Fibroblast of the aortic adventitia (primary cell): ENCODE measurements around the gene TUBGCP2. TPM values are rescaled to one million over a fixed set of nuclear protein-coding genes. Genes with fewer than 3 reads are reported as not detected.

Source experiments
- DNase-seq: peaks from one replicate; pipeline ENCODE4 v3.0.0-alpha.2; 2010; ENCODE audit warnings: low read depth
- H3K4me3 ChIP-seq: 2 replicates; pipeline ENCODE4 v1.5.1; 2011; ENCODE audit warnings: low read depth, mild to moderate bottlenecking, control low read depth, low read length, moderate library complexity
- total RNA-seq: library from RNA; depleted of rRNA; stranded (reverse); fragments of >200 nt; gene quantifications from 2 replicates; pipeline ENCODE4 v1.2.3, GENCODE V29; 2012; ENCODE audit warnings: low replicate concordance
- TF ChIP-seq, protein P1 (sequence below): IDR thresholded peaks from 2 replicates; pipeline ENCODE4 v1.5.1; 2011; ENCODE audit warnings: mild to moderate bottlenecking, low read length, control low read depth, inconsistent platforms; ENCODE audit not compliant: insufficient read depth

TUBGCP2 gene
- total RNA-seq, 1 donor, result 72.8 TPM

DNA sequence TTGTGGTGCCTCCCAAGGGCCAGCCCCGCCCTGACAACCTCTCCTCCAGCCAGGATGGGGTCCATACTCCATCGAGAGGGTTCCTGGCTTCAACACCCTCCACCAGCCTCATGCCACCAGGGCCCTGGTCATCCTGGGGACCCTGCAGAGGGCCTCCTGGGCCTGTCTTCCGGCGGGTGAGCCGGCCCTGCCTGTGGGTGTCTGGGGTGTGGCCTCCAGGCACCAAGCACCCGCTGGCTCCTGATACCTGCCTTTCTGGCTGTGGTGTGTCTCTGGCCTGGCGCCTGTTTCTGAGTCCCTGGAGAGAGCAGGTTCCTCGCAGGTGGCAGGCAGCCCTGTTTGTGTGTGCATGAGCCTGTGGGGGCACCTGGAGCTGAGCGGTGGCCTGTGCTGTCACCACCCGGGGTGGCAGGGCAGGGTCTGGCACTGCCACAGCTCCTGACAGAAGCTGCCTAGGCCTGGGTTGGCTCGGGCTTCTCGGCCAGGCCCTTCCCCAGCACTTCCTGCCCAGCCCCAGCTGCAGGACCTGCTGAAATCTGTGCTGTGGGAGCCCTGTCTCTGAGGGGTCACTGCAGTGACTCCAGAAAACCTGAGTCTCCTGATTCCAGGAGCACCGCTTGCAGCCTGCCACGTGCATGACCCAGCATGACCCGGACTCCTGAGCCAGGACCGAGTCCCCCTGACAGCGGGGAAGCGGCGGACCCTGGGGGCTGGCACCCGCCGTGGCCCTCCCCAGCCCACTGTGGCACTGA is 50.4 kb downstream of the TUBGCP2 start:
- H3K4me3 ChIP-seq, result no peak overlapping the region
- TF ChIP-seq, protein P1, sequence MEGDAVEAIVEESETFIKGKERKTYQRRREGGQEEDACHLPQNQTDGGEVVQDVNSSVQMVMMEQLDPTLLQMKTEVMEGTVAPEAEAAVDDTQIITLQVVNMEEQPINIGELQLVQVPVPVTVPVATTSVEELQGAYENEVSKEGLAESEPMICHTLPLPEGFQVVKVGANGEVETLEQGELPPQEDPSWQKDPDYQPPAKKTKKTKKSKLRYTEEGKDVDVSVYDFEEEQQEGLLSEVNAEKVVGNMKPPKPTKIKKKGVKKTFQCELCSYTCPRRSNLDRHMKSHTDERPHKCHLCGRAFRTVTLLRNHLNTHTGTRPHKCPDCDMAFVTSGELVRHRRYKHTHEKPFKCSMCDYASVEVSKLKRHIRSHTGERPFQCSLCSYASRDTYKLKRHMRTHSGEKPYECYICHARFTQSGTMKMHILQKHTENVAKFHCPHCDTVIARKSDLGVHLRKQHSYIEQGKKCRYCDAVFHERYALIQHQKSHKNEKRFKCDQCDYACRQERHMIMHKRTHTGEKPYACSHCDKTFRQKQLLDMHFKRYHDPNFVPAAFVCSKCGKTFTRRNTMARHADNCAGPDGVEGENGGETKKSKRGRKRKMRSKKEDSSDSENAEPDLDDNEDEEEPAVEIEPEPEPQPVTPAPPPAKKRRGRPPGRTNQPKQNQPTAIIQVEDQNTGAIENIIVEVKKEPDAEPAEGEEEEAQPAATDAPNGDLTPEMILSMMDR, result no peak
- no peak for DNase-seq

DNA sequence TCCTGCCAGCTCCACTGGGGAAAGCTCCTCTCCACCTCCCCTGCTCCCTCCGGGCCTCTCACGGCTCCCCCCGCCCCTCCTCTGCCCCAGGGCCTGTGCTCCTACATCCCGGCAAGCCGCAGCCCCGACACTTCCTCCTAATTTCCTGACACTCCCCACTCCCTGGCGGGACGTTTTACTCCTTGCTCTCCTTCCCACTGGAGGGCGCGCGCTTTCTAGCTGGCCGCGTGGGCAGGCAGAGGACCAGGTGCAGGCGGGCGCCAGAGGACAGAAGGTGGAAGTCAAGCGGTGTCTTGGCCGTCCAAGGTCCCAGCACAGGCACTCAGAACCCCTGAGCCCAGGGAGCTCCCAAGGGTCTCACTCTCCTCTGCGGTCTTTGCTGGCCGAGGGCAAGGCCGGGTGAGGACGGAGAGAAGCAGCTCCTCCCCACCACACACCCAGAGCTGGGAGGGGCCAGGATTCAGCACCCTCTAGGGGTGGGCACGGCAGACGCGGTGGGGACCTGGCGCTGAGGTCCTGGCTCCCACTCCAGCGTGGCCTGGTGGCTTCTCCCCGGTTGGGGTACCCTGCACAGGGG is 51.1 kb downstream of the TUBGCP2 start:
- DNase-seq, result peak; percentile 32
- no peak overlapping the region for H3K4me3 ChIP-seq
- TF ChIP-seq, protein P1, result peak; percentile 50

GRCh38 chr10:133255323-133255722 is 53.3 kb downstream of the TUBGCP2 start:
- TF ChIP-seq, protein P1, result no peak
- no peak overlapping the region for H3K4me3 ChIP-seq
- no peak for DNase-seq

GRCh38 chr10:133254421-133255120 is 54.1 kb downstream of the TUBGCP2 start:
- DNase-seq, result no peak
- no peak overlapping the region for H3K4me3 ChIP-seq
- TF ChIP-seq, protein P1, result no peak

GRCh38 chr10:133253361-133253955 is 55.2 kb downstream of the TUBGCP2 start:
- TF ChIP-seq, protein P1, result no peak
- DNase-seq, result no peak
- no peak overlapping the region for H3K4me3 ChIP-seq

- TF ChIP-seq, protein P1, result no peak
- H3K4me3 ChIP-seq, result no peak overlapping the region
- no peak for DNase-seq
Measured at GRCh38 chr10:133252223-133252552, 56.5 kb downstream of the TUBGCP2 start.
